Measurements from ENCODE around the gene C11orf98. TPM values are rescaled to one million over a fixed set of nuclear protein-coding genes. Genes with fewer than 3 reads are reported as not detected.
A peak's percentile ranks its signal among the peaks of the same experiment; 100 is the strongest.
"Not testable (repeated sequence)": the region's sequence is repeated elsewhere in the genome, so short reads cannot be mapped to it uniquely, and the experiment has no call there.

C11orf98 gene
- total and polyA plus RNA-seq, 7 experiments from 2014 or later, result 23.2 to 103 (median 52.8) TPM

DNA sequence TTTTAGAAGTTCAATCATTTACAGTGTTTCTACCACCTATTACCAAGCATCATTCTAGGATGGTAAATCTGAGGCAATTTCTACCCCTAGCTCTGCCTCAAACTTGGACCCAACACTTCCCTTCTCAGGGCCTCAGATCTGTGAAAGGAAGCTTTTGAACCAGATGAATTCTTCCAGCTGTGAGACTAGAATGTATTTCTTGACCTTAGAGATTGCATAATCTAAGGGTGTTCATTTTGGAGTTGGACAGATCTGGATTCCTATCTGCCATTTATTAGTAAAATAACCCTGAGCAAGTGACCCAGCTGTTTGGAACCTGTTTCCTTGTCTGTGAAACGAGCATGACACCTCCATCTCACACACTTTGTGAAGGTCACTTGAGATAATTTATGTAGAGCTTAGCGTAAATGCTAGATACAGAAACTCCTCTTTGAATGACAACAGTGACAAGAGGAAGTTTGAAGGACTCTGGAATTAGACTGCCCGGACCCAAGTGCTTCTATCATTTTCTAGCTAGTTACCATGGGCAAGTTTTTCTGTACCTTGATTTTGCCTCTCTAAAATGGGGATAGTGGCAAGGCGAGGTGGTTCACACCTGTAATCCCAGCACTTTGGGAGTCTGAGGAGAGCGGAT, 8.1 kb downstream of the C11orf98 start:
- Histone ChIP-seq H3K9me3 (ENCODE audit: control insufficient read depth in 2 of 3, low read length in 3 of 3) (no peaks in the 10 kb centered on the region), H3K4me3 (ENCODE audit: low read length) (no peak overlapping the region), H3K27me3 (ENCODE audit: control insufficient read depth in 2 of 2, insufficient read depth in 2 of 2, low read length in 2 of 2) (no peaks in the 10 kb centered on the region), H3K36me3 (ENCODE audit: control insufficient read depth in 2 of 3, insufficient read depth in 3 of 3, low read length in 3 of 3) (peaks cover 0 to 3% (median 0%) of the 10 kb centered on the region in 3 experiments), H3K4me1 (ENCODE audit: control insufficient read depth in 2 of 2, insufficient read depth in 2 of 2, low read length in 2 of 2) (peaks cover 6 to 7% of the 10 kb centered on the region in 2 donors), H3K27ac (ENCODE audit: low read depth, low read length) (no peak overlapping the region)
- no peaks in the 10 kb centered on the region for H3K27me3 Mint-ChIP-seq
- ChIA-PET CTCF (interaction anchor here (0.8 to 1.4 kb wide), 2 partner anchors 19 to 45 kb away, joined by 3 read pairs; partner anchors contain the start of gene EML3), POLR2A (interaction anchor here (0.6 to 2.3 kb wide), 15 partner anchors 9 to 97 kb away, joined by 3 to 17 read pairs (median 4); partner anchors contain the start of genes C11orf98, CSKMT, GANAB and HNRNPUL2)
- peaks cover 0 to 1% (median 0%) of the 10 kb centered on the region in 5 donors for H3K36me3 Mint-ChIP-seq
- H3K27ac Mint-ChIP-seq, result peak overlapping the region in 1 of 9 donors; percentile 36
- peaks cover 11 to 17% (median 13%) of the 10 kb centered on the region in 7 donors for H3K4me1 Mint-ChIP-seq
- H3K4me3 Mint-ChIP-seq, result no peak overlapping the region
- intact Hi-C loops (cut with micrococcal nuclease), result no loop called here
- ATAC-seq (no peak), DNase-seq (no peak)
- H3K9me3 Mint-ChIP-seq, result peaks cover 0 to 9% (median 0%) of the 10 kb centered on the region in 11 donors

DNA sequence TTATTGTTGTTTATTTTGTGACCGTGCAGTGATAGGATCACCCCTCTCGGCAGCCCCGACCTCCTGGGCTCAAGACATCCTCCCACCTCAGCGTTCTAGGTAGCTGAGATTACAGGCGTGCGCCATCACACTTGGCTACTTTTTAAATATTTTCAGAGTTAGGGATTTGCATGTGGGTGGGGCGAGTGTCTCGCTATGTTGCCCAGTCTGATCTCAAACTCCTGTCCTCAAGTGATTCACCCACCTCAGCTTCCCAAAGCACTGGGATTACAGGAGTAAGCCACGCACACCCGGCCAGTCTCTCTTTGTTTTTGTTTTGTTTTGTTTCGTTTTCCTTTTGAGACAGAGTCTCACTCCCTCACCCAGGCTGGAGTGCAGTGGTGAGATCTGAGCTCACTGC, 10.7 kb downstream of the C11orf98 start:
- no peak overlapping the region for H3K4me3 ChIP-seq (ENCODE audit: low read length)
- POLR2A ChIA-PET, result interaction anchor here (0.7 to 4.0 kb wide), 11 partner anchors 9 to 227 kb away, joined by 3 to 119 read pairs (median 7); partner anchors contain the start of genes B3GAT3, C11orf98, CSKMT and EML3
- peak overlapping the region; percentile 16 to 72 (median 48) for H3K4me3 Mint-ChIP-seq

DNA sequence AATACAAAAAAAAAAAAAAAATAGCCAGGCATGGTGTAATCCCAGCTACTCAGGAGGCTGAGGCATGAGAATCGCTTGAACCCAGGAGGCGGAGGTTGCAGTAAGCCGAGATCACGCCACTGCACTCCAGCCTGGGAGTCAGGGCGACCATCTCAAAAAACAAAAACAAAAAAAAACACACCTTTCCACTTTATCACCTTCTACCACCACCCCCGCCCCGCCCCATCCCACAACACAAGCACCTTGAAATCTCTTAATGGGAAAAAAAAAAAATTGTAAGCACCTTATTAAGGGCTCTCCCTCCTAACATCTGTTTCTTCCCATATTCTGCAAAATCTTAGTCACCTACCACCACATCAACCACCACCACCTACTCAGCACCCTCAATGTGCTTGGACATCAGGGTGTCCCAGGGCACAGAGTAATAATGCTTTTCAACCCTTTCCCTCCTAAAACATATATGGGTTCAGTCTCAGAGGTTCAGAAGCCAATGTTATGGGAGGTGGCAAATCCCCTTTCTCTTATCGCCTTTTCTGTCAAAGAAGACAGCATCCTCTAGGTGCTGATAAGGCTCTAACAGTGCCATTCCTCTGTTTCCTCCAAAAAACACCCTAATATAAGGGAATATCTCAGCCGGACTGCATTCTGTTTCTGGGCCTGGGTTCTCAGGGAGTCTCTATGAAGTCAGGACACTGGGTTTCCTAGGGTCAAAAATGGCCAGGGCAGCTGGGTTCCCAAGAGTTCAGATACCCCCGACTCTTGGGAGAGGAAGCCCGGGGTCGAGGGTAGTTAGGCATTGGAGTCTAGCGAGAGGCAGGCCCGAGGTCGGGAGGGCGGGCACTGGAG, 12.6 kb downstream of the C11orf98 start:
- Histone ChIP-seq H3K4me3 (ENCODE audit: low read length) (peak overlapping the region; percentile 87), H3K9me3 (ENCODE audit: control insufficient read depth in 2 of 3, low read length in 3 of 3) (no peaks in the 10 kb centered on the region), H3K27ac (ENCODE audit: low read depth, low read length) (peak overlapping the region; percentile 95), H3K27me3 (ENCODE audit: control insufficient read depth in 2 of 2, insufficient read depth in 2 of 2, low read length in 2 of 2) (no peaks in the 10 kb centered on the region), H3K36me3 (ENCODE audit: control insufficient read depth in 2 of 3, insufficient read depth in 3 of 3, low read length in 3 of 3) (peaks cover 0 to 22% (median 0%) of the 10 kb centered on the region in 3 experiments), H3K4me1 (ENCODE audit: control insufficient read depth in 2 of 2, insufficient read depth in 2 of 2, low read length in 2 of 2) (peaks cover 13 to 16% of the 10 kb centered on the region in 2 donors)
- Mint-ChIP-seq H3K27me3 (no peaks in the 10 kb centered on the region), H3K9me3 (peaks cover 0 to 9% (median 0%) of the 10 kb centered on the region in 11 donors), H3K36me3 (peaks cover 0 to 8% (median 0%) of the 10 kb centered on the region in 5 donors), H3K27ac (peak overlapping the region; percentile 88 to 98 (median 96)), H3K4me1 (peaks cover 11 to 36% (median 22%) of the 10 kb centered on the region in 7 donors), H3K4me3 (peak overlapping the region; percentile 75 to 94 (median 90))
- CTCF ChIA-PET, result interaction anchor here (1.3 kb wide), 1 partner anchor 12 kb away, joined by 4 read pairs; no protein-coding TSS in a partner anchor
- intact Hi-C loops (cut with micrococcal nuclease), result loop anchor here (1.0 to 2.0 kb wide), 11 partner anchors 7 to 78 kb away; partner anchors contain the start of genes C11orf98 (in 2 of the 2), CSKMT (in 2 of the 2), TUT1 (in 2 of the 2) and UBXN1 (in 2 of the 2)
- POLR2A ChIA-PET, result interaction anchor here (0.6 to 21.6 kb wide), 41 partner anchors 9 to 253 kb away, joined by 3 to 332 read pairs (median 4); partner anchors contain the start of genes B3GAT3, BSCL2, C11orf98 and CSKMT
- no peak for ATAC-seq
- DNase-seq, result peak in 4 of 9 donors; percentile 13 to 59 (median 22)

More for the DNA sequence above, 10.7 kb downstream of the C11orf98 start:
- Mint-ChIP-seq H3K4me1 (peaks cover 11 to 34% (median 22%) of the 10 kb centered on the region in 7 donors), H3K9me3 (peaks cover 0 to 9% (median 0%) of the 10 kb centered on the region in 11 donors), H3K27me3 (no peaks in the 10 kb centered on the region), H3K36me3 (peaks cover 0 to 7% (median 0%) of the 10 kb centered on the region in 5 donors), H3K27ac (peak overlapping the region in 8 of 9 donors; percentile 20 to 97 (median 74))
- no peaks in the 10 kb centered on the region for H3K27me3 ChIP-seq (ENCODE audit: control insufficient read depth in 2 of 2, insufficient read depth in 2 of 2, low read length in 2 of 2)
- intact Hi-C loops (cut with micrococcal nuclease), result no loop called here
- H3K4me1 ChIP-seq (ENCODE audit: control insufficient read depth in 2 of 2, insufficient read depth in 2 of 2, low read length in 2 of 2), result peaks cover 10 to 13% of the 10 kb centered on the region in 2 donors
- CTCF ChIA-PET, result interaction anchor here (0.7 to 2.0 kb wide), 3 partner anchors 11 to 195 kb away, joined by 3 to 10 read pairs (median 6); partner anchors contain the start of genes C11orf98 and CSKMT
- H3K27ac ChIP-seq (ENCODE audit: low read depth, low read length), result no peak overlapping the region
- peaks cover 0 to 9% (median 0%) of the 10 kb centered on the region in 3 experiments for H3K36me3 ChIP-seq (ENCODE audit: control insufficient read depth in 2 of 3, insufficient read depth in 3 of 3, low read length in 3 of 3)
- ATAC-seq, result no peak
- DNase-seq, result no peak
- no peaks in the 10 kb centered on the region for H3K9me3 ChIP-seq (ENCODE audit: control insufficient read depth in 2 of 3, low read length in 3 of 3)

GRCh38 chr11:62650283-62650682, 14.7 kb downstream of the C11orf98 start:
- ATAC-seq; H3K4me3 ChIP-seq (ENCODE audit: low read length); H3K4me3 Mint-ChIP-seq; H3K27me3 ChIP-seq (ENCODE audit: control insufficient read depth in 2 of 2, insufficient read depth in 2 of 2, low read length in 2 of 2); intact Hi-C loops (cut with micrococcal nuclease); DNase-seq; H3K9me3 ChIP-seq (ENCODE audit: control insufficient read depth in 2 of 3, low read length in 3 of 3); H3K27me3 Mint-ChIP-seq; H3K9me3 Mint-ChIP-seq; H3K27ac ChIP-seq (ENCODE audit: low read depth, low read length): not testable (repeated sequence)
- Mint-ChIP-seq H3K36me3 (peaks cover 0 to 12% (median 0%) of the 10 kb centered on the region in 5 donors), H3K27ac (peak overlapping the region in 2 of 9 donors; percentile 28 to 71), H3K4me1 (peaks cover 17 to 48% (median 36%) of the 10 kb centered on the region in 7 donors)
- Histone ChIP-seq H3K4me1 (ENCODE audit: control insufficient read depth in 2 of 2, insufficient read depth in 2 of 2, low read length in 2 of 2) (peaks cover 19 to 27% of the 10 kb centered on the region in 2 donors), H3K36me3 (ENCODE audit: control insufficient read depth in 2 of 3, insufficient read depth in 3 of 3, low read length in 3 of 3) (peaks cover 0 to 28% (median 0%) of the 10 kb centered on the region in 3 experiments)
- POLR2A ChIA-PET, result interaction anchor here (0.6 to 21.6 kb wide), 12 partner anchors 7 to 227 kb away, joined by 3 to 332 read pairs (median 4); partner anchors contain the start of genes C11orf98, CSKMT, LBHD1 and MTA2
- CTCF ChIA-PET, result interaction anchor here (1.0 to 1.5 kb wide), 5 partner anchors 9 to 59 kb away, joined by 3 to 5 read pairs (median 3); partner anchors contain the start of genes C11orf98, CSKMT and TUT1

DNA sequence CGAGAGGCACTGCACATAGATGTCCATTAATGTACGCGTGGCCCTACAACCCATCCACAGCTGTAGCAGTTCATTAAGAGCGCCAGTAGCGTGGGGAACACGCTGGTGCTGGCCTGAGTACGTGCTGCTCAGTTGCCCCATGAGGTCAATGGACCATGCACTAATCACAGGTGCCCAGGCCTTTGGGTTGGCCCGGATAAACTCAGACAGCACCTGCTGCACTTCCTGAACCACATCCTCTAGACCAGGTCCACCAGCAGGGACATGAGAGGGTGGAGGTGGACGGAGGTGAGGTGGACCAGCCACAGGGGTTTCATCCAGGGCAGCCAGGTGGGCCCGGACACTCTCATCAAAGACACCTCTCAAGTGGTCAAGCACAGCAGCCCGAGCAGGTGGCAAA, 15.5 kb downstream of the C11orf98 start:
- peaks cover 0 to 8% (median 0%) of the 10 kb centered on the region in 11 donors for H3K9me3 Mint-ChIP-seq
- Histone ChIP-seq H3K27ac (ENCODE audit: low read depth, low read length) (no peak overlapping the region), H3K36me3 (ENCODE audit: control insufficient read depth in 2 of 3, insufficient read depth in 3 of 3, low read length in 3 of 3) (peaks cover 0 to 28% (median 0%) of the 10 kb centered on the region in 3 experiments), H3K4me3 (ENCODE audit: low read length) (no peak overlapping the region), H3K9me3 (ENCODE audit: control insufficient read depth in 2 of 3, low read length in 3 of 3) (no peaks in the 10 kb centered on the region), H3K27me3 (ENCODE audit: control insufficient read depth in 2 of 2, insufficient read depth in 2 of 2, low read length in 2 of 2) (no peaks in the 10 kb centered on the region), H3K4me1 (ENCODE audit: control insufficient read depth in 2 of 2, insufficient read depth in 2 of 2, low read length in 2 of 2) (peaks cover 19 to 33% of the 10 kb centered on the region in 2 donors)
- ATAC-seq, result no peak
- peak overlapping the region in 1 of 10 donors; percentile 25 for H3K4me3 Mint-ChIP-seq
- H3K36me3 Mint-ChIP-seq, result peaks cover 0 to 14% (median 0%) of the 10 kb centered on the region in 5 donors
- POLR2A ChIA-PET, result interaction anchor here (0.6 to 21.6 kb wide), 11 partner anchors 8 to 206 kb away, joined by 3 to 332 read pairs (median 5); partner anchors contain the start of genes B3GAT3, C11orf98, CSKMT and HNRNPUL2
- CTCF ChIA-PET, result interaction anchor here (1.1 to 2.2 kb wide), 4 partner anchors 14 to 50 kb away, joined by 3 to 6 read pairs (median 3); partner anchors contain the start of genes C11orf98, CSKMT, EML3 and ROM1
- H3K4me1 Mint-ChIP-seq, result peaks cover 17 to 49% (median 42%) of the 10 kb centered on the region in 7 donors
- peak overlapping the region in 2 of 9 donors; percentile 14 to 38 for H3K27ac Mint-ChIP-seq
- no peaks in the 10 kb centered on the region for H3K27me3 Mint-ChIP-seq
- DNase-seq, result no peak
- intact Hi-C loops (cut with micrococcal nuclease), result no loop called here

Data from naive thymus-derived CD4-positive, alpha-beta T cell (primary cell).